ENCODE data around the gene OTOS.
A peak's percentile ranks its signal among the peaks of the same experiment; 100 is the strongest.

The OTOS gene

GRCh38 chr2:240137596-240138253 is 2.7 kb downstream of the OTOS start:
- DNase-seq (ENCODE audit: low read depth in 3 of 3, low spot score in 1 of 3): no peak

DNA sequence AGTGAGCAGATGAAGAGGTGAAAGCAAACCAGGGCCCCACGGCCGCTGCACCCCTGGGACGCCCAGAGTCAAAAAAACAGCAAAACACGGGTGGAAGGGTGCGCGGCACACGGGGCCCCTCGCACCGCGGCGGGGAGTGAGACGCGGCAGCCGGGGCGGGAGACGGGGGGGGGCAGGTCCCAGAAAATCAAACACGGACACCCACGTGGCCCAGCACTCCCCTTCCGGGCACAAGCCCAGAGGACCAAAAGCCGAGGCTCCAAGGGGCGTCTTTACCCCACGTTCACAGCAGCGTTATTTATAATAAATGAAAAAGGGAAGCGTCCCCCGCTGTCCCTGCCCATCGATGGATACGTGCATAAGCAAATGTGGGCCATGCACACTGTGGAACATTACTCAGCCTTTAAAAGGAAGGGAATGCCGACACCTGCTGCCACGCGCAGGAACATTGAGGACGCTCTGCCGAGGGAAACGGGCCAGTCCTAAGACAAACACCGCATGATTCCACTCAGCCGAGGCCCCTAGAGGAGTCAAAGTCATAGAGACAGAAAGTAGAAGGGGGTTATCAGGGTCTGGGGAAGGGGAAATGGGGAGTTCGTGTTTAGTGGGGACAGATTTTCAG is 3.7 kb downstream of the OTOS start:
- peak in 1 of 3 donors; percentile 29 for DNase-seq (ENCODE audit: low read depth in 3 of 3, low spot score in 1 of 3)

GRCh38 chr2:240136013-240136670 is 4.3 kb downstream of the OTOS start, which contains the start of gene COPS9:
TSS of gene COPS9 (minus strand) at chr2:240136305. CDS start at chr2:240136284, 21 bp downstream.
- peak; percentile 59 to 86 (median 74) for DNase-seq (ENCODE audit: low read depth in 3 of 3, low spot score in 1 of 3)

- no peak for DNase-seq (ENCODE audit: low read depth in 3 of 3, low spot score in 1 of 3)
Observed at GRCh38 chr2:240135706-240136012, 4.8 kb downstream of the OTOS start.

- DNase-seq (ENCODE audit: low read depth in 3 of 3, low spot score in 1 of 3): no peak
Observed at GRCh38 chr2:240134956-240135520, 5.4 kb downstream of the OTOS start.

DNA sequence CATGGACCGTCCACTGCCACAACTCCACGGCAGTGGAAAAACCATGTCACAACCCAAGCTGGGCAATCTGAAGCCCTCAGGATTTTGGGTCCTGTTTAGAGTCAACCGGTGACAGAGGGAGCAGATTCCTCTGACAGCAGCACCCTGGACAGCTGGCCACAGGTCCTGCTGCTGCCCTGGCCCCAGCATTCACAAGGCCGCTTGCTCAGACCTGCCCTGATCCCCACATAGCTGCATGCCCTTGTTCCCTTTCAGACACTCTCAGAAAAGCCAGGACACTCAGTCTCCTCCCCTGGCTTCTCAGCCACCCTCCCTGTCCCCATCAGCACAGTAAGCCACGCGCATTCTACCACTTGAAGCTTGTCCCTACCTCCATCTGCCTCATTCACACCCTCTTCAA is 6.0 kb downstream of the OTOS start:
- DNase-seq (ENCODE audit: low read depth in 3 of 3, low spot score in 1 of 3): no peak

DNA sequence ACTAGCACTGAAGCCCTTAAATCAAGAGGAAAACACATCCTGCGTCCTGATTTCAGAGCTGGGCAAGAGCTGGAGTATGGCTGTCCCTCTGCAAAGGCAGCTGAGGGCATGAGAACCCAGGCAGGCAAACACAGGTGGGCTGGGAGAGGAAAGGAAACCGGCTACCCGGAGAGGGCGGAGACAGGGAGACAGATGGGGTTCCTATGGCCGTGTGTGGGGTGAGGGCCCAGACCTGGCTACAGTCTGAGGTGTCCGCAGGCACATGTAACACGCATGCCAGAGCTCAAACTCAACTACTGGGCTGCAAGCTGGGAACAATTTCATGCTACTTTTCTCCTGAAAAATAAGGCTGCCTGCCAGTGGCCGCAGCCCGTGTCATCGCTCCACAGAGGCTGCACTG is 7.1 kb downstream of the OTOS start:
- no peak for DNase-seq (ENCODE audit: low read depth in 3 of 3, low spot score in 1 of 3)

DNA sequence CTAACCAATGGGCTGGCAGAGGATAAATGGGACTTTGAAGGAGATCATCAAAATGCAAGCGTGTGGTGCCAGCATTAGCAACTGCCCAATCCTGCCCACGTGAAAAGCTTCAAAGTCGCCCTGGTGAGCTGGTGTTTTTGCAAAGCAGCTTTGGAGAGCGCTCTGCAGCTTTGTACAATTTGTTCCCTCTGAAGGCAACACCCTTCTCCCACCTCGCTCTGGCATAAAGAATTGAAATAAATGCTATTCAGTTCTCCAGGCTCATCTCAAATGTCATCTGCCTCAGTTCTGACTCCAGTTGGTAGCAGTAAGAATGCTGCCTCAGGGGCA is 7.8 kb downstream of the OTOS start:
- no peak for DNase-seq (ENCODE audit: low read depth in 3 of 3, low spot score in 1 of 3)

DNA sequence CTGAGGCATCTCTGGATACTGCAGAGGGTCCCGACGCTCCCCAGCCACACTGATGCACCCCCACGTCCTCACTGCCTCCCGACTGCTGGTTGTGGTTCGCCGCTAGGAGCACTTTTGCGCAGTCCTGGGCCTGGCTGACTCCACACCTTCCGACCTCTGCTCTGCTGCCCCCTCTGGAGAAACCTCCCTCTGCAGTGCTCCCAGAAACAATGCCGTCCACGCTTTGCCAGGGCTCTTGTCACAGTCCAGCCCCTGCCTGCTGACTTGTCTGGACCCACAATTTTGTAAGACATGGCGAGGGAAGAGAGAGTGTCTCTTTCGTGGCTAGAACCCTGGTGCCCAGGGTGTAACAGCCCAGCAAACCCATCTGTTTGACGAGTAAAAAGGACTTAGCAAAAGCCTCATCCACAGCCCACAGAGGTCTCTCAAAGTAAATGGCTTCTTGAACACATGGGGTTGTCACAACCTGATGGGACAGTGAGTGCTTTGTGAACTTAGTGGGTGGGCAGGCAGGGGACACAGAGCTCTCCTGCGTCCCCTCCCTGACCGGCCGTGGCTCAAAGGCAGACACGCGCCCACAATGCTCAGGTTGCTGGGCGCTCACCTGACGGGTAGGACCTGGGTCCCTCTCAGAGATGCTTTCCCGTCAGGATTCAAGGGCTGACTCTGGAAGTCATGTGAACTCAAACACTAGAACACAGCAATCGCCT is 8.4 kb downstream of the OTOS start:
- DNase-seq (ENCODE audit: low read depth in 3 of 3, low spot score in 1 of 3): no peak

DNA sequence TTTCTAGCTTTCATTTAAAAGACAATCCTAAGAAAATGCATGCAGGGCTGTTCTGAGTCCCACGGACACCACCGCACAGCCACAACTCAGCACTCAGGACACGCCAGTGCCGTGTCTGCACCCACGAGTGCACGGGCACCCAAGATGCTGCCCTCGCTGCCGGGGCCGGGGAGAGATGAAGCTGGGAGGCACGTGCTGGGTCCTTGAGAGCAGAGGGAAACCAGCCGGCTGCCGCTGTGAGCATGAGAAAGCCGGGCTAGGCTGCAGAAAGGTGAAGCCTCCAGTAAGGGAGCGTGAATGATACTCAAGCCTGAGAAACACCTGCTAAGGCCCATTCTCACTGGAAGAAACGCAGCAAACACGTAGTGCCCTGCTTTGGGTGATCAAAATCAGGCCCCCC is 9.2 kb downstream of the OTOS start:
- DNase-seq (ENCODE audit: low read depth in 3 of 3, low spot score in 1 of 3): no peak

GRCh38 chr2:240130393-240131195 is 9.9 kb downstream of the OTOS start:
- DNase-seq (ENCODE audit: low read depth in 3 of 3, low spot score in 1 of 3): no peak

DNA sequence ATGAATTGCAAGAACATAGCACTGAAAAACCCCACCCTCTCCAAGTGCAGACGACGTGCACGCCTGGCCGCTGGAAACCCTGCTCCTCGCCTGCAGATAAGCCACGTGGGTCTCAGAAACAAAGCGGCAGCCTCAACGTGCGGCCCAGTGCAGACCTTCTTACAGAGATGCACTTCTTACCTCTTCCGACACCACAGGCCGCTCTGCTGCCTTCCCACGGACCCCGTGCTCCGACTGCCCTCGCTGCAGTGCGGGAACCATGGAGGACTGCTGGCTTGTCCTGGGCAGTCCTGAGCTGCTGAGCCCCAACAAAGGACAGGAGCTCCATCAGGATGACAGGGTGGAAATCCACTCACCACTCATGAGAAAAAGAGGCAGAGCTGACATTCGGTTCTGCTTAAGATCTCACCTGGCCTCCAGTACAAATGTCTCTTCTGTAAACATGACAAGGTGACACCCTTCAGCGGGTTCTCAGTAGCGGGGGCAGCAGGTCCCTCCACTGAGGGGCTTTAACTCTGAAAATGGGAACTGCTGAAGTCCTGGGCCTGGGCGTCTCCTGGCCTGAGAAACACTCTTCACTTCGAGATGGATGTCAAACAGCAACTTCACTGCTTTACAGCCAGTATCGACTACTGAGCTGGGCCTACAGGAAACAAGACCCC is 10.6 kb downstream of the OTOS start:
- DNase-seq (ENCODE audit: low read depth in 3 of 3, low spot score in 1 of 3): no peak

DNA sequence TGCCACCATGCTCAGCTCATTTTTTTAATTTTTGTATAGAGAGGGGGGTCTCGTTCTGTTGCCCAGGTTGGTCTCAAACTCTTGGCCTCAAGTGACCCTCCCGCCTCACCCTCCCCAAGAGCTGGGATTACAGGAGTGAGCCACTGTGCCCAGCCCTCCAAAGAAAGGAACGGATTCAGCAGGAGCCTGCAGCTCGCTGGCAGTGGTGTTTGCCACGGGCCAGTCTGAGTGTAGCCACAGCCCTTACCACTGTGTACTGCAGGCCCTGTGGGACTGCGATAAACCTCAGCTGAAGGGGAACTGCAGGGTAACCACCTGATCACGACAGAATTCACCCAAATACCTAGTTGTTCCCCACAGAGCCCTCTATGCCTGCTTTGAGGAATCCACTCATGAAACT is 11.1 kb downstream of the OTOS start:
- no peak for DNase-seq (ENCODE audit: low read depth in 3 of 3, low spot score in 1 of 3)

DNA sequence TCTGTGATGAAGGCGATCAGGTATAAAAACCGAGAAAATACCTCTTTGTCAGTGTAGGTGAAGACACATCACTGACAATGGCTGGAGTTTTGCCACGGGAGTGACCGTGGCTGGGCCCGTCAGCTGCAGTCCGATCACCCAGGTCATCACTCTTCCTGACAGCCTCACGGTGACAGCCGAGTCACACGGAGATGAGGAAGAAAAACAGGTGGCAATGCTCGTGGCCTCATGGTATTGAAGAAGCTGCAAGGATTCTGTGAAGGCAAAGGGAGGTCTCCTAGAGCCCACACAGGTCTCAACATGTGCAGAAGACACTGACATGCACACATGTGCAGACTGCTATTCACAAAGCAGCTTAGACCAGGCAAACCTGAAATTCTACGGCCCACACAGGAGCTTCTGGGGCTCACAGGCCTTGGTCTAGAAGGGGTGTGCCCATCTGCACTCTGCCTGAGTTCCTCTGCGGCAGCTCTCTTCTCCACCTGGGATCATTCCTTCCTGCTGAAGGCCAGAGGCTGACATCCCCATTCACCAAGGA is 11.8 kb downstream of the OTOS start:
- DNase-seq (ENCODE audit: low read depth in 3 of 3, low spot score in 1 of 3): no peak

GRCh38 chr2:240127911-240128607 is 12.4 kb downstream of the OTOS start:
- no peak for DNase-seq (ENCODE audit: low read depth in 3 of 3, low spot score in 1 of 3)

GRCh38 chr2:240127191-240127750 is 13.2 kb downstream of the OTOS start:
- DNase-seq (ENCODE audit: low read depth in 3 of 3, low spot score in 1 of 3): no peak

DNA sequence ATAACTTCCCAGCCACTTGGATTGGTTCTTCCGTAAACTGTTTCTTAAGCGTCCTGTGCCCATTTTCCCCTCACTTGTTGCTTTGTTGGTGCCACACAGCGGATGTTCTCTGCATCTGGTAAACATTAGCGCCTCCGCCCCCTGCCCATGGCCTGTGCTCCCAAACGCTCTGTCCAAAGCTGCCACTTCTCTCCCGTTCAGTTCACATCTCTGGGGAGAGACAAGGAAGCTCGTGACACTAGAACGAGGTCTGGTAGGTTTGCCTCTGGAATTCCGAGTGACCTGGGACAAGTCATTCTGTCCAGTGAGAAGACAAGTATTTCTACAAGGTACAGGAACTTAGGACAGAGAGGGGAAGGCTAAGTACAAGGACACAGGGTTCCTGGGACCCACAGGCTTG is 13.7 kb downstream of the OTOS start:
- no peak for DNase-seq (ENCODE audit: low read depth in 3 of 3, low spot score in 1 of 3)

DNA sequence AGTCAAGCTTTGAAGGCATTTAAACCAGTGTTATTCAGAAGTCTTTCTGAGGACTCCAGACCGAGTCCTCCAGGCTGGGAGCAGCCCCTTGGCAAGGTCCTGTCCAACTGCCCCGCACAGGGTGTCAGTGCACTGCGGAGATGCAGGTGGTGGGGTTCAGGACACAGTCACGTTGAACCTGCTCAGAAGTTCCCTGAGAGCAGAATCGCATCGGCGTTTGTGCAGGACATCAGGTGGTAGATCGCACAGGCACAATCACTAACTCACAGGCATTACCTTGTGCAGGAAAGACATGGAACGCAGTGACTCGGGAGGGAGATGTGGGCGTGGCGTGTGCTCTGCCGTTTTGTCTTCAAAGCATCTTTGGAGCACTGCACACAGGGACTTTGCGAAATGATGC is 14.7 kb downstream of the OTOS start:
- no peak for DNase-seq (ENCODE audit: low read depth in 3 of 3, low spot score in 1 of 3)

GRCh38 chr2:240124651-240125030 is 15.8 kb downstream of the OTOS start:
- DNase-seq (ENCODE audit: low read depth in 3 of 3, low spot score in 1 of 3): no peak

Data from stimulated activated CD4-positive, alpha-beta T cell treated with anti-CD3 and anti-CD28 coated beads, TNF-alpha, amount 100 ng/mL, for 1 hour (primary cell).